Panc1 (cell line): Measurements from ENCODE around the gene FGD4. TPM values are rescaled to one million over a fixed set of nuclear protein-coding genes. Genes with fewer than 3 reads are reported as not detected.
"Not testable (repeated sequence)": the region's sequence is repeated elsewhere in the genome, so short reads cannot be mapped to it uniquely, and the experiment has no call there.

ENCODE experiments used
- ATAC-seq: fragments of 200-7000 bp; cut with Tn5 transposase; 2 replicates; pipeline ENCODE4 v1.9.1; 2020; ENCODE audit warnings: mild to moderate bottlenecking, moderate library complexity
- BruUV-seq: library from RNA; stranded (reverse); fragments of 400-500 nt; replicated peaks from 2 replicates; lab custom pipeline; 2021; lab: Mats Ljungman, UMichigan
- CTCF ChIA-PET: fragments of 300-600 bp; sonication (Branson Sonifier 250); formaldehyde crosslinking; loops from one replicate; lab custom pipeline; 2022; ENCODE audit warnings: antibody characterized with exemption; lab: Charles Lee
- POLR2A ChIA-PET: fragments of 300-600 bp; sonication (Branson Sonifier 250); formaldehyde crosslinking; loops from one replicate; lab custom pipeline; 2022; ENCODE audit warnings: antibody characterized with exemption; lab: Charles Lee
- DNase-seq: peaks from one replicate; pipeline ENCODE4 v3.0.0-alpha.2; 2010; ENCODE audit warnings: low read depth, low spot score
- H3K27ac ChIP-seq: 2 replicates; pipeline ENCODE4 v1.5.1; 2011; ENCODE audit warnings: mild to moderate bottlenecking, low read length, inconsistent platforms
- H3K27me3 ChIP-seq: fragments of 200-500 bp; sonication (Bioruptor generic); 2 replicates; pipeline ENCODE4 v1.6.0; 2014; ENCODE audit warnings: low read length, inconsistent platforms; ENCODE audit not compliant: control insufficient read depth, insufficient read depth
- H3K36me3 ChIP-seq: fragments of 200-500 bp; sonication (Bioruptor generic); 2 replicates; pipeline ENCODE4 v1.5.1; 2014; ENCODE audit warnings: inconsistent platforms, mild to moderate bottlenecking, low read length, moderate library complexity; ENCODE audit not compliant: control insufficient read depth, insufficient read depth
- H3K4me1 ChIP-seq: 2 replicates; pipeline ENCODE4 v1.5.1; 2011; ENCODE audit warnings: inconsistent platforms, mild to moderate bottlenecking, low read length, moderate library complexity; ENCODE audit not compliant: control insufficient read depth, insufficient read depth
- H3K4me3 ChIP-seq, 2 experiments: 2 replicates each; pipeline ENCODE4 v1.5.1; 2011 to 2012; ENCODE audit warnings: low read depth in 2 of 2, low read length in 2 of 2, mild to moderate bottlenecking in 2 of 2, inconsistent platforms in 1 of 2, moderate library complexity in 1 of 2
- H3K9me3 ChIP-seq: fragments of 200-500 bp; sonication (Bioruptor generic); 2 replicates; pipeline ENCODE4 v1.5.1; 2014; ENCODE audit warnings: low read depth, mild to moderate bottlenecking, inconsistent platforms, low read length, moderate library complexity; ENCODE audit not compliant: control insufficient read depth, insufficient read depth
- POLR2AphosphoS5 ChIP-seq: IDR thresholded peaks from 2 replicates; pipeline ENCODE4 v1.6.1; 2012; ENCODE audit warnings: mild to moderate bottlenecking, low read depth, low read length, moderate library complexity
- SIN3A ChIP-seq: IDR thresholded peaks from 2 replicates; pipeline ENCODE4 v1.6.1; 2012; ENCODE audit warnings: low read depth, mild to moderate bottlenecking, low read length, moderate library complexity, borderline replicate concordance; ENCODE audit not compliant: insufficient read depth
- TCF7L2 ChIP-seq: IDR thresholded peaks from 2 replicates; pipeline ENCODE4 v1.6.1; 2011; ENCODE audit warnings: mild to moderate bottlenecking, low read depth, low read length, inconsistent platforms
- in situ Hi-C: cut with HindIII; loops from 2 replicates; pipeline ENCODE4 v1.10.0; 2016; ENCODE audit warnings: low sequenced_read_pairs, low pct_unique_long_range_greater_than_20kb
- intact Hi-C: fragments of 100-400 bp; cut with micrococcal nuclease; formaldehyde crosslinking; loops from one replicate; pipeline ENCODE4 v1.10.0; 2022; ENCODE audit not compliant: unreplicated experiment
- total RNA-seq: library from RNA; stranded (reverse); gene quantifications from one replicate; pipeline ENCODE4 v1.2.1, GENCODE V29; 2021; ENCODE audit not compliant: unreplicated experiment
- TF ChIP-seq, protein P1 (sequence below), 2 experiments: IDR thresholded peaks; 2 replicates each; pipeline ENCODE4 v1.6.1; 2011 to 2012; ENCODE audit warnings: low read depth in 2 of 2, control low read depth in 1 of 2, low read length in 1 of 2, mild to moderate bottlenecking in 1 of 2, moderate library complexity in 1 of 2; ENCODE audit not compliant: insufficient read depth in 1 of 2
- TF ChIP-seq, protein P2 (sequence below): fragments of 450-650 bp; IDR thresholded peaks from 2 replicates; pipeline ENCODE4 v1.5.1; 2017; ENCODE audit warnings: mild to moderate bottlenecking

FGD4 gene
- total RNA-seq, 1 experiment from 2014 or later = 5.0 TPM

DNA sequence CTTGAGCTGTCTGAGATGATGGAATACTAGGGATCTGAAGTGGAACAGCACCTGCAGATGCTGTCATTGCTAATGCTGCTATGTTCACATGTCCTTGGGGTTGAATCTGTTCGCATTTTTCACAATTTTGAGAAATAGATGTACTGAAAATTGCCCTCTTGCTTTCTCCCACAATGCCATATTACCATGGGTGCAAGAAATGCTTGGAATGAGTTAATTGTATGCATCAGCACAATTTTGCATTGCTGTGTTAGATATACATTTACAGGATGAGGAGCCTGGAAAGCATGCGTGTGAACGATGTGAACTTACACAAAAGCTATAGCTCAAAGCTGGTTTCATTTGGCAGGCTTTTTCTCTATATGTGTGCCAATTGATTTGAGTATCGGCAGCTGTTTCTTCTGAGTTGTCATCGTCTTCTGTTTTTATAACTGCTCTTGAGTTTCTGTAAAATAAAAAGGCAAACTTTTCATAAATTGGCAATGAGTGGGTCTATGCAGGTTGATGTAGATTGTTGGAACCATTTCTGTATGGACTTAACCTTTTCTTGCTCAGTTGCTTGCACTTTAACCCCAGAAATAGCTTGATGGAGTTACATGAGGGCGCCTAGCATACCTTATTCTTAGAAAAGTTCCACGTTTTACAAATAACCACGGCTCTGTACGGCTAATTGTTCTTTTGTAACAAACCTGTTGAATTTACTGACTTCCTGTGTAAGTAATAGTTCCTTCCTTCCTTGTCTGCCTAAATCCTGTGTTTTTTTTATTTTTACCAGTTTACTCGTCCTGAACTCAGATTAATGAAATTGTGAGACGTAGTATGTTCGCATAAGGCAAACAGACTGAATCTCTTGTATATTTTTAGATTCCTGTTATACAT, 105.9 kb downstream of the FGD4 start:
- POLR2A ChIA-PET = no interaction called here
- DNase-seq = no peak
- in situ Hi-C loops = no loop called here
- TF ChIP-seq, protein P1, sequence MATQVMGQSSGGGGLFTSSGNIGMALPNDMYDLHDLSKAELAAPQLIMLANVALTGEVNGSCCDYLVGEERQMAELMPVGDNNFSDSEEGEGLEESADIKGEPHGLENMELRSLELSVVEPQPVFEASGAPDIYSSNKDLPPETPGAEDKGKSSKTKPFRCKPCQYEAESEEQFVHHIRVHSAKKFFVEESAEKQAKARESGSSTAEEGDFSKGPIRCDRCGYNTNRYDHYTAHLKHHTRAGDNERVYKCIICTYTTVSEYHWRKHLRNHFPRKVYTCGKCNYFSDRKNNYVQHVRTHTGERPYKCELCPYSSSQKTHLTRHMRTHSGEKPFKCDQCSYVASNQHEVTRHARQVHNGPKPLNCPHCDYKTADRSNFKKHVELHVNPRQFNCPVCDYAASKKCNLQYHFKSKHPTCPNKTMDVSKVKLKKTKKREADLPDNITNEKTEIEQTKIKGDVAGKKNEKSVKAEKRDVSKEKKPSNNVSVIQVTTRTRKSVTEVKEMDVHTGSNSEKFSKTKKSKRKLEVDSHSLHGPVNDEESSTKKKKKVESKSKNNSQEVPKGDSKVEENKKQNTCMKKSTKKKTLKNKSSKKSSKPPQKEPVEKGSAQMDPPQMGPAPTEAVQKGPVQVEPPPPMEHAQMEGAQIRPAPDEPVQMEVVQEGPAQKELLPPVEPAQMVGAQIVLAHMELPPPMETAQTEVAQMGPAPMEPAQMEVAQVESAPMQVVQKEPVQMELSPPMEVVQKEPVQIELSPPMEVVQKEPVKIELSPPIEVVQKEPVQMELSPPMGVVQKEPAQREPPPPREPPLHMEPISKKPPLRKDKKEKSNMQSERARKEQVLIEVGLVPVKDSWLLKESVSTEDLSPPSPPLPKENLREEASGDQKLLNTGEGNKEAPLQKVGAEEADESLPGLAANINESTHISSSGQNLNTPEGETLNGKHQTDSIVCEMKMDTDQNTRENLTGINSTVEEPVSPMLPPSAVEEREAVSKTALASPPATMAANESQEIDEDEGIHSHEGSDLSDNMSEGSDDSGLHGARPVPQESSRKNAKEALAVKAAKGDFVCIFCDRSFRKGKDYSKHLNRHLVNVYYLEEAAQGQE (IDR thresholded peaks at IDR 0.05; ENCODE audit: insufficient read depth in 1 of 2, low read depth in 2 of 2, low read length in 1 of 2) = no peak
- TF ChIP-seq, protein P2, sequence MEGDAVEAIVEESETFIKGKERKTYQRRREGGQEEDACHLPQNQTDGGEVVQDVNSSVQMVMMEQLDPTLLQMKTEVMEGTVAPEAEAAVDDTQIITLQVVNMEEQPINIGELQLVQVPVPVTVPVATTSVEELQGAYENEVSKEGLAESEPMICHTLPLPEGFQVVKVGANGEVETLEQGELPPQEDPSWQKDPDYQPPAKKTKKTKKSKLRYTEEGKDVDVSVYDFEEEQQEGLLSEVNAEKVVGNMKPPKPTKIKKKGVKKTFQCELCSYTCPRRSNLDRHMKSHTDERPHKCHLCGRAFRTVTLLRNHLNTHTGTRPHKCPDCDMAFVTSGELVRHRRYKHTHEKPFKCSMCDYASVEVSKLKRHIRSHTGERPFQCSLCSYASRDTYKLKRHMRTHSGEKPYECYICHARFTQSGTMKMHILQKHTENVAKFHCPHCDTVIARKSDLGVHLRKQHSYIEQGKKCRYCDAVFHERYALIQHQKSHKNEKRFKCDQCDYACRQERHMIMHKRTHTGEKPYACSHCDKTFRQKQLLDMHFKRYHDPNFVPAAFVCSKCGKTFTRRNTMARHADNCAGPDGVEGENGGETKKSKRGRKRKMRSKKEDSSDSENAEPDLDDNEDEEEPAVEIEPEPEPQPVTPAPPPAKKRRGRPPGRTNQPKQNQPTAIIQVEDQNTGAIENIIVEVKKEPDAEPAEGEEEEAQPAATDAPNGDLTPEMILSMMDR = no peak
- TF ChIP-seq TCF7L2 (no peak), SIN3A (no peak), POLR2AphosphoS5 (no peak)
- Histone ChIP-seq H3K9me3 (no peaks in the 10 kb centered on the region), H3K36me3 (no peaks in the 10 kb centered on the region), H3K27ac (no peak overlapping the region), H3K27me3 (no peaks in the 10 kb centered on the region; the same call in 1 of the 2 replicates), H3K4me3 (no peak overlapping the region), H3K4me1 (no peaks in the 10 kb centered on the region)
- BruUV-seq = no TSS peak
- CTCF ChIA-PET = no interaction called here
- ATAC-seq = no peak
- intact Hi-C loops = no loop called here

DNA sequence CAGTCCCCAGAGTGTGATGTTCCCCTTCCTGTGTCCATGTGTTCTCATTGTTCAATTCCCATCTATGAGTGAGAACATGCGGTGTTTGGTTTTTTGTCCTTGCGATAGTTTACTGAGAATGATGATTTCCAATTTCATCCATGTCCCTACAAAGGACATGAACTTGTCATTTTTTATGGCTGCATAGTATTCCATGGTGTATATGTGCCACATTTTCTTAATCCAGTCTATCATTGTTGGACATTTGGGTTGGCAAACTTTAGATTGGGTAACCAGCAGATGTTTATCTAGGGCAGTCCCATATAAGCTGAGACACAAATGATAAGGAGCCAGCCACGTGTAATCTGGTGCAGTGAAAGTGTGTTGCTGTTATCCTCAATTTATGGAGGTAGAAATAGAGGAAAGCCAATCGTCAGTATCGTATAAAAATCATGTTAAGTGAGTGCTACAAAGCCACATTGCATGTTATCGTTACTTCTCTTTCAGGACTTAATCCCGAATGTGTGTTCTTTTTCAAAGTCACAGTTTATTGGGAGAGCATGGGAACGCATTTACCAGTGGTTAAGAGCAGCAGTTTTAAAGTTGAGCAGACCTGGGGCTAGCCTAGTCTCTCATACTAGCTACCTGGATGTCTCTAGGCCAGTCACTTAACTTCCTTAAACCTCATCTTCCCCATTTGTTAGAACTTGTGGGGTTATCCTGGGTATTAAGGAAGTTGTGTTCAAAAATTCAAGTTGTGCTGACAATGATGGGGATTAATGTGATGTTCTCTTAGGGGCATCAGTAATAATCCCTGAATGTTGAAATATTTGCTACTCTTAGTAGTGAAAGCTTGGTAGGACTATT, 108.0 kb downstream of the FGD4 start:
- ATAC-seq, H3K27me3 ChIP-seq, H3K4me3 ChIP-seq, BruUV-seq, CTCF ChIA-PET, H3K4me1 ChIP-seq, H3K36me3 ChIP-seq, H3K27ac ChIP-seq, H3K9me3 ChIP-seq, in situ Hi-C loops, DNase-seq, intact Hi-C loops: not testable (repeated sequence)
- POLR2A ChIA-PET = interaction anchor here (0.5 kb wide), 1 partner anchor 447 kb away, joined by 7 read pairs; no protein-coding TSS in a partner anchor
